Mammary epithelial cell (primary cell): Measurements from ENCODE around the gene GGT1.

ENCODE experiments used
- EZH2 ChIP-seq: IDR thresholded peaks from 2 replicates; pipeline ENCODE4 v1.6.1; 2012; ENCODE audit warnings: low read length, inconsistent platforms, borderline replicate concordance
- TF ChIP-seq, protein P1 (sequence below), 2 donors: IDR thresholded peaks in 1 of 2; conservative IDR thresholded peaks in 1 of 2; 2 replicates each; pipeline ENCODE4 v1.5.1; 2011 to 2012; ENCODE audit warnings: inconsistent platforms in 2 of 2, low read length in 2 of 2, mild to moderate bottlenecking in 2 of 2, control low read depth in 1 of 2, low read depth in 1 of 2; ENCODE audit not compliant: insufficient read depth in 1 of 2; ENCODE audit errors: extremely low read depth in 1 of 2

DNA sequence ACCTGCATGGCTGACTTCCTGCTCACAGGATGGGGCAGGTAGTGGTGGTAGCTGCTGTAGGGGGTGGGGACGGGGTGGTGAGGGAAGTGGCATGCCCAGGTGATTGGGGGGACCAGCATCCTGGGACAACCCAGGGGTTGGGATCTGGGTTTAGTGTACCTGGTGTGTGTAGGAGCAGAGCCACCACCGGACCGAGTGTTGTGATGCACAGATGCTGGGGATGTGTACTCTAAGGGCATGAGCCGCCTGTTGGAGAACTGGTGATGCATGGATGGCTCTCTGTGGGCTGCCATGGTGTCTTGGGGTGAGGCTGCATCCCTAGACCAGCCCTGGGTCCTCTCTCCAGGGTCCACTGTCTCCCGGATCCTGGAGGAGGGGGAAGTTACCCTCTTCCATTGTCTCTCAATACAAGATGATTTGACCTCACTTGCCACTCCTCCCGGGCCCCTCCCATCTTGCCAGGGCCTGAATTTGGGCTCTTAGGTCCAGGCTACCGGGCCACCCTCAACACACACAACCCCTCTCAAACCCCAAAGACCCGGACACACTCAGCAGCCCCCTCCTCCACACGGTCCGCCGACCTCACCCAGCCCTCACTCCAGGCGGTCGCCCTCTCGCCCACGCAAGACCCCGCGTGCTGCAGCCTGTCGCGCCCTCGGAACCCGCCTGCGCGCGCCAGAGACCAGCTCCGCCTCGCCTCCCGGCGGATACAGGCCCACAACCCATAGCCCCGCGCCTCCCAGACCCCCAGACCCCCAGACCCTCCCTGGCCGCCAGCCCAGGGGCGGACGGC lies 10.7 kb upstream of the GGT1 start:
- TF ChIP-seq, protein P1, sequence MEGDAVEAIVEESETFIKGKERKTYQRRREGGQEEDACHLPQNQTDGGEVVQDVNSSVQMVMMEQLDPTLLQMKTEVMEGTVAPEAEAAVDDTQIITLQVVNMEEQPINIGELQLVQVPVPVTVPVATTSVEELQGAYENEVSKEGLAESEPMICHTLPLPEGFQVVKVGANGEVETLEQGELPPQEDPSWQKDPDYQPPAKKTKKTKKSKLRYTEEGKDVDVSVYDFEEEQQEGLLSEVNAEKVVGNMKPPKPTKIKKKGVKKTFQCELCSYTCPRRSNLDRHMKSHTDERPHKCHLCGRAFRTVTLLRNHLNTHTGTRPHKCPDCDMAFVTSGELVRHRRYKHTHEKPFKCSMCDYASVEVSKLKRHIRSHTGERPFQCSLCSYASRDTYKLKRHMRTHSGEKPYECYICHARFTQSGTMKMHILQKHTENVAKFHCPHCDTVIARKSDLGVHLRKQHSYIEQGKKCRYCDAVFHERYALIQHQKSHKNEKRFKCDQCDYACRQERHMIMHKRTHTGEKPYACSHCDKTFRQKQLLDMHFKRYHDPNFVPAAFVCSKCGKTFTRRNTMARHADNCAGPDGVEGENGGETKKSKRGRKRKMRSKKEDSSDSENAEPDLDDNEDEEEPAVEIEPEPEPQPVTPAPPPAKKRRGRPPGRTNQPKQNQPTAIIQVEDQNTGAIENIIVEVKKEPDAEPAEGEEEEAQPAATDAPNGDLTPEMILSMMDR (conservative IDR thresholded peaks at IDR 0.05 in 1 of 2, IDR thresholded peaks at IDR 0.05 in 1 of 2; ENCODE audit: extremely low read depth in 1 of 2, insufficient read depth in 1 of 2, low read depth in 1 of 2, low read length in 2 of 2): no peak
- no peak for TF ChIP-seq EZH2
